ENCODE data around the gene INO80C.
"Not testable (repeated sequence)": the region's sequence is repeated elsewhere in the genome, so short reads cannot be mapped to it uniquely, and the experiment has no call there.

INO80C gene

GRCh38 chr18:35458271-35458670 lies 39.5 kb downstream of the INO80C start:
- DNase-seq = no peak

GRCh38 chr18:35457140-35457704 lies 40.5 kb downstream of the INO80C start:
- DNase-seq = no peak

GRCh38 chr18:35455926-35456763 lies 41.6 kb downstream of the INO80C start:
- DNase-seq = no peak

- no peak for DNase-seq
Observed at GRCh38 chr18:35454803-35455202, 43.0 kb downstream of the INO80C start.

GRCh38 chr18:35453065-35453464 lies 44.7 kb downstream of the INO80C start:
- DNase-seq = not testable (repeated sequence)

- no peak for DNase-seq
Observed at GRCh38 chr18:35451916-35452315, 45.8 kb downstream of the INO80C start.

GRCh38 chr18:35451032-35451431 lies 46.7 kb downstream of the INO80C start:
- no peak for DNase-seq

GRCh38 chr18:35444636-35445035 lies 53.1 kb downstream of the INO80C start:
- DNase-seq = no peak

- DNase-seq = no peak
Observed at GRCh38 chr18:35443847-35444246, 53.9 kb downstream of the INO80C start.

- no peak for DNase-seq
Observed at GRCh38 chr18:35443434-35443833, 54.3 kb downstream of the INO80C start.

- no peak for DNase-seq
Observed at GRCh38 chr18:35442701-35443100, 55.1 kb downstream of the INO80C start.

GRCh38 chr18:35441857-35442595 lies 55.7 kb downstream of the INO80C start:
- DNase-seq = no peak

- no peak for DNase-seq
Observed at GRCh38 chr18:35438480-35439234, 59.1 kb downstream of the INO80C start.

GRCh38 chr18:35437836-35438235 lies 59.9 kb downstream of the INO80C start:
- no peak for DNase-seq

GRCh38 chr18:35436076-35436649 lies 61.6 kb downstream of the INO80C start:
- DNase-seq = no peak

- no peak for DNase-seq
Observed at GRCh38 chr18:35435401-35435800, 62.4 kb downstream of the INO80C start.

GRCh38 chr18:35432565-35433001 lies 65.2 kb downstream of the INO80C start:
- DNase-seq = no peak

GRCh38 chr18:35431374-35431741 lies 66.4 kb downstream of the INO80C start:
- no peak for DNase-seq

- DNase-seq = no peak
Observed at GRCh38 chr18:35430721-35431373, 66.9 kb downstream of the INO80C start.

- no peak for DNase-seq
Observed at GRCh38 chr18:35426786-35427185, 71.0 kb downstream of the INO80C start.

- no peak for DNase-seq
Observed at GRCh38 chr18:35424356-35424755, 73.4 kb downstream of the INO80C start.

GRCh38 chr18:35422237-35422636 lies 75.5 kb downstream of the INO80C start:
- DNase-seq = no peak
